Measurements from ENCODE around the gene ULBP3.
"Not testable (repeated sequence)": the region's sequence is repeated elsewhere in the genome, so short reads cannot be mapped to it uniquely, and the experiment has no call there.

ULBP3 gene

DNA sequence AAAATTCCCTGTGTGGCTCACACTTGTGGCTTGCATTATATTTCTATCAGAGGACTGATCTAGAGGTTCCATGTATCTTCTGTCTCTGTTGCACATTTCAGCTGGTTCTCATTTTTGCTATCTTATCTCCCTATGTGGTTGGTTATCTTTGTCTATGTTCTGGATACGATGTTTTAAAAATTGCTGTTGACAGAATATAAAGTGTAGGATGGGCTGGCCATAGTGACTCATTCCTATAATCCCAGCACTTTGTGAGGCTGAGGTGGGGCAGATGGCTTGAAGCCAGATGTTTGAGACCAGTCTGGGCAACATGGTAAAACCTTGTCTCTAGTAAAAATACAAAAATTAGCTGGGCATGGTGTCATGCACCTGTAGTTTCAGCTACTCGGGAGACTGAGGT is 9.9 kb upstream of the ULBP3 start:
- in situ Hi-C loops (cut with MboI; ENCODE audit: low sequenced_read_pairs): no loop called here

DNA sequence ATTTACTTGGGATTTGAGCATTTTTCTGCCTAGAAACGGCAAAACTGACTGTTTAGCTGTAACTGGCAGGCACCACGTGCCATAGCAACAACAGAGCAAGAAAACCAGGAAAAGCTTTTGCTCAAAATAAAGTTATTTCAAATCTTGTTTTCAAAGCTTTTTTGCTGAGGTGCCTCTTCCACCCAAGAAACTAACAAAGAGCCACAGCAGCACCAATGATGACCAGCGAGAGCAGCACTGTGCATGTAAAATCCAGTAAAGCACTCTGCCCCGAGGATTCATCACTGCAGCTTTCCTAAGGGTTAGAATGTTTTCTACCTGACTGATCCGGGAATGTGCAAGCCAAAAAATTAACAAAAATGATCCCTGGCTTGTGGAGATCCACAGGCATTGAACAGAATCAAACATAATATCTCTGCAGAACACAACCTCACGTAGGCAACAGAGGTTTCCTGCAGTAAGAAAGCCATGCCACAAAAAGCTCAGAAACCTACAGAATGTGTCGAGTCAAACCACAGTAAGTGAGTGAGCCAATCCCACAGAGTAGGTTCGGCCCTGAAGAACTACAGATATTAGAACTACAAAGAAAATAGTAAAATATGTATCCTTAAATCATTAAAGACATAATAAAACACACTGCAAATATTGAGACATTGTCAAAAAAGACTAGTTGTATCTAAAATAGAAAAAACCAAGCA is 7.4 kb upstream of the ULBP3 start:
- in situ Hi-C loops (cut with MboI; ENCODE audit: low sequenced_read_pairs): no loop called here

- in situ Hi-C loops (cut with MboI; ENCODE audit: low sequenced_read_pairs): no loop called here
Observed at GRCh38 chr6:150075034-150075421, 6.1 kb upstream of the ULBP3 start.

GRCh38 chr6:150074396-150075033 is 5.6 kb upstream of the ULBP3 start:
- in situ Hi-C loops (cut with MboI; ENCODE audit: low sequenced_read_pairs): not testable (repeated sequence)

- in situ Hi-C loops (cut with MboI; ENCODE audit: low sequenced_read_pairs): no loop called here
Observed at GRCh38 chr6:150072201-150072600, 3.3 kb upstream of the ULBP3 start.

- in situ Hi-C loops (cut with MboI; ENCODE audit: low sequenced_read_pairs): no loop called here
Observed at GRCh38 chr6:150070236-150070818, 1.4 kb upstream of the ULBP3 start.

DNA sequence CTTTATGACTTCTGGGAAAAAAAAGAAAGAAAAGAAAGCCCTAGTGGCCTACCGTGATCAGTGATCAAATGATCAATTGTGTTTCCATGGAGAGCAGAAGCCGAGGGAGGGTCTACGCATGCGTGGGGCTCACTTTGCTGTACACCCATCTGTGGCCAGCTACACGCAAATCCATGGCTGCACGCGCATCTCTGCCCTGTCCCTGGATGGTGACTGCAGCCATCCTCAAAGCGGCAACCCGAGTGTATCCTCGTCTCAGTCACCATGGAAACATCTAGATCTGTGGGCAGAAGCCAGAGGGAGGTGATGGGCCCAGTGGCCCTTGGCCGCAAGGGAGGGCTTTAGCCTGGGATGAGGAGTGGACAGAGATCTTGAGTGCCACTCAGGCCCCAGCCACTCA is 785 bp upstream of the ULBP3 start:
- in situ Hi-C loops (cut with MboI; ENCODE audit: low sequenced_read_pairs): no loop called here

DNA sequence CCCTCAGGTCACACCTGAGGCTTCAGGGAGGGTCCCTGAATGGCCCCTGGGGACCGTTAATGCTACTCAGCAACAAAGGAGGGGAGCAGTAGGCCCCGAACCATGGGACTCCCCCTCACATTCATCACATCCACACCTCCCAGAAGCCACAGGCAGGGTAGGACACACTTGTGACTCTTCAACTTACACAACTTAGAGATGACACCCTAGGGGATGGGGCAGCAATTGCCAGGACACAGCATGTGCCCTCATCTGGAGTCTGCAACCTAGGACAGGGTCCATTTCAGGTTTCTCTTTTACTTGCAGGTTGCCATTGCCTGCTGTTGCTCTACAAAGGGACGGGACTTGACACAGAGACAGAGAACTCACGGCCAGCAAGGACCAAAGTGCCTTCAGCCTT is 770 bp downstream of the ULBP3 start:
- in situ Hi-C loops (cut with MboI; ENCODE audit: low sequenced_read_pairs): no loop called here

- in situ Hi-C loops (cut with MboI; ENCODE audit: low sequenced_read_pairs): no loop called here
Observed at GRCh38 chr6:150065083-150065482, 3.8 kb downstream of the ULBP3 start.

DNA sequence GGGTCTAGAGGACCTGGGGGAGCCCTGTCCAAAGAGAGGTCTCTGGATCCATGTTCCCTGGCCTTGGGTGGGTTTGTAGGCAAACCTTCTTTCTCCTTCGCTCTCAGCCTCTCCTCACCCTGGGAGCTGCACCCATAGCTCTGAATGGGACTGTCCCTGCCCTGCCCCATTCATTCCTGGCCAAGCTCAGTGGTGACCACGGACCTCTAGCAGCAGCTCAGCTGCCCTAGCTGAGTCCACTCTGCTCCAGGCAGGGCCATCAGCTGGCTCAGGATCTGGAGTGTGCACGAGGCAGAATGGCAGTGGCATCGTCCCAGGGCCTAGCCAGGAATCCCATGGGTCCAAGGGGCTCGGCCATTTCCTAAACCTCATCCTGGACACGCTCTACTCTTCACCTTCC is 5.3 kb downstream of the ULBP3 start:
- in situ Hi-C loops (cut with MboI; ENCODE audit: low sequenced_read_pairs): no loop called here

DNA sequence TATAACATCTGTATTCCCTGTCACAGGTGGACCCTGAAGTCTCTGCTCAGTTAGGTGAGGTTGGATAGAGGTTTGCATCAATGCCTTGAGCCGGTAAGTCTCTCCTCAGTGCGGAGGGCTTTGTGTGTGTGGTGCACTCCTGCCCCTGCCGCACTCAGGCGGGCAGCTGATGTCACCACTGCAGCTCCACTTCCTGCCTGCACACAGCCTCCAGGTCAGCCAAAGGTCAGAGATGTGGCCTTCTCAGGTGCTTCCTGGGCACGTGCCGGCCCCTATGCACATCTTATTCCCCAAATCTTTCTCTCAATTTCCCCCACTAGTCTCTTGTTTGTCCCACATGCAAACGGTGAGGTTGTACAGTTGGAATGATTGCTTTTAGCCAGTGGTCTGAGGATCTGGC is 8.9 kb downstream of the ULBP3 start:
- in situ Hi-C loops (cut with MboI; ENCODE audit: low sequenced_read_pairs): not testable (repeated sequence)

GRCh38 chr6:150058986-150059385 is 9.9 kb downstream of the ULBP3 start:
- in situ Hi-C loops (cut with MboI; ENCODE audit: low sequenced_read_pairs): no loop called here

GRCh38 chr6:150058231-150058792 is 10.6 kb downstream of the ULBP3 start:
- in situ Hi-C loops (cut with MboI; ENCODE audit: low sequenced_read_pairs): no loop called here

- in situ Hi-C loops (cut with MboI; ENCODE audit: low sequenced_read_pairs): no loop called here
Observed at GRCh38 chr6:150057501-150057951, 11.4 kb downstream of the ULBP3 start.

DNA sequence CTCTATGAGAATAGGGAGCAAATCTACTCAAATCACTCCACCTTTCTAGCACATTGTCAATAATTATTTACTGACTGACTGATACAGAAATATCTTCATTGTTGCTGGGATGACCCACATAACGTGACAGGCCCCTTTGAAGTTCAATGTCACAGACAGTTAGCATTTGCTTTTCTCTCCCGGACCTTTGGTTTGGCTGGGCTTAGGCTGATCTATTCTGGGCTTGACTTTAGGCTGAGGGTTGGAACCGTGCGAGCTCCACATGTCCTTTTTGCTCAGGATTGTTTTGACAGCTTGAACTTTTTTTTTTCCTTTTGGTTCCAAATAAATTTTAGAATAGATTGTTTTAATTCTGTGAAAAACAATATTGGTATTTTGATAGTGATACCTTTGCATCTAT is 12.0 kb downstream of the ULBP3 start:
- in situ Hi-C loops (cut with MboI; ENCODE audit: low sequenced_read_pairs): no loop called here

DNA sequence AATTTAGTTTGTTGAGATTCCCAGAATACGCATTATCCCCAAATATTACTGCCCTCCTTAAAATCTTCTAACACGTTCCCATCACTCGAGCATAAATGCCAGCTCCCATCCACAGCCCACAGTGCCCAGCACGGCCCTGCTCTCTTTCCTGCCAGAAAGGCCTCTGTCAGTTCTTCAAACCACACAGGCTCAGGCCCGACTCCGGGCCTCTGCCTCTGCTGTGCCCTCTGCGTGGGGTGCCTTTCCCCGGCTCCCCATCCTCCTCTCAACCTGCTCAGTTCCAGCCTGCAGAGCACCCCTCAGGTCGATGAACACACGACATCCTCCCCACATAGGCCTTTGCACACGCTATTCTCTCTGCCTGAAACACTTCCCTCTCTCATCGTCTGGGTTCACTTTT is 12.8 kb downstream of the ULBP3 start:
- in situ Hi-C loops (cut with MboI; ENCODE audit: low sequenced_read_pairs): no loop called here

- in situ Hi-C loops (cut with MboI; ENCODE audit: low sequenced_read_pairs): no loop called here
Observed at GRCh38 chr6:150055131-150055530, 13.8 kb downstream of the ULBP3 start.

- in situ Hi-C loops (cut with MboI; ENCODE audit: low sequenced_read_pairs): no loop called here
Observed at GRCh38 chr6:150053450-150053849, 15.5 kb downstream of the ULBP3 start.

DNA sequence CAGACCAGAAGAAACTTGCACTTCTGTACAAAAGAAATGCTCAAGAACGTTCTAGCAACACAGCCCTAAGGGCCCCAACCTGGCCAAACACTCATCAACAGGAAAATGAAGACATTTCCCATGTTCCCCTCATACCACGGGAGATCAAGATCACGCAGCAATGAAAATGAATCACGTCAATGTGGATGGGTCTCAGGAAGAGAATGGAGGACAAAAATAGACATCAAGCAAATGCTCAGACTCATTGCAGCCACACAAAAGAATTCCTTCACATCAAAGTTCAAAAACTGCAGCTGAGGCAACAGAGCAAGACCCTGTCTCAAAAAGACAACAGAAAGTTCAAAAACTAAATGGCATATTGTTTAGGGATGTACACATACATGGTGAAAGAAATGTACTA is 18.1 kb downstream of the ULBP3 start:
- in situ Hi-C loops (cut with MboI; ENCODE audit: low sequenced_read_pairs): no loop called here

- in situ Hi-C loops (cut with MboI; ENCODE audit: low sequenced_read_pairs): no loop called here
Observed at GRCh38 chr6:150048099-150048498, 20.8 kb downstream of the ULBP3 start.

GRCh38 chr6:150046943-150047342 is 22.0 kb downstream of the ULBP3 start:
- in situ Hi-C loops (cut with MboI; ENCODE audit: low sequenced_read_pairs): no loop called here

DNA sequence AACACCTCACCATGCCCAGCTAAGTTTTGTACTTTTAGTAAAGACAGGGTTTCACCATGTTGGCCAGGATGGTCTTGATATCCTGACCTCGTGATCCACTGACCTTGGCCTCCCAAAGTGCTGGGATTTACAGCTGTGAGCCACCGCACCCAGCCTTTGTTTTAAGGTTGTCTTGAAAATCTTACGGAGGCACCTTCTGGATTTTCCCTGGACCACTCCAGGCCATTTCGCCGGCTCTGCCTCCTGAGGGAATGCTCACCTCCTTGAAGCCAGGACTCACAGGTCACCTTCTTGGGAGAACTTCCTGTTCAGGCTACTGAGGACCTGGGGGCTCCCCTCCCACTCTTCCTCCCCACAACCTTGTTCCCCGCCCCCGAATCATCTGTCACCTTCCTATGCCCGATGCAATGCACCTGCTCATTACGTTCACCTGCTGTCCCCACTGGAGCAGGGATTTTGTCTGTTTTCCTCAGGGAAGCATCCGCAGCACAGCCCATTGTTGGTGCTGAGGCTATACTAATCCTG is 24.2 kb downstream of the ULBP3 start:
- in situ Hi-C loops (cut with MboI; ENCODE audit: low sequenced_read_pairs): no loop called here
